Activated naive CD8-positive, alpha-beta T cell treated with anti-CD3 and anti-CD28 coated beads, Interleukin-2, amount 10 ng/mL, durations not matched to agents 7 days and 5 days (primary cell): Measurements from ENCODE around the gene MAD1L1. TPM values are rescaled to one million over a fixed set of nuclear protein-coding genes. Genes with fewer than 3 reads are reported as not detected.
"Not testable (repeated sequence)": the region's sequence is repeated elsewhere in the genome, so short reads cannot be mapped to it uniquely, and the experiment has no call there.

Experiments
- ATAC-seq: fragments of 150-1000 bp; cut with Tn5 transposase; one replicate; pipeline ENCODE4 v1.10.0; 2021; ENCODE audit warnings: low read depth, moderate library complexity
- POLR2A ChIA-PET: fragments of 350-600 bp; sonication (Branson Sonifier 250); formaldehyde crosslinking; loops from one replicate; lab custom pipeline; 2021; ENCODE audit warnings: antibody characterized with exemption; lab: Charles Lee
- DNase-seq: peaks from one replicate; pipeline ENCODE4 v3.0.0; 2021
- H3K27ac Mint-ChIP-seq: one replicate; pipeline ENCODE4 v1.8.0; 2022; ENCODE audit warnings: mild to moderate bottlenecking, mixed read lengths
- H3K27me3 Mint-ChIP-seq: one replicate; pipeline ENCODE4 v1.8.0; 2022; ENCODE audit warnings: mild to moderate bottlenecking, moderate library complexity, mixed read lengths
- H3K36me3 Mint-ChIP-seq: one replicate; pipeline ENCODE4 v1.8.0; 2021; ENCODE audit warnings: mild to moderate bottlenecking, mixed read lengths
- H3K4me1 Mint-ChIP-seq: one replicate; pipeline ENCODE4 v1.8.0; 2021; ENCODE audit warnings: mixed read lengths
- H3K4me3 Mint-ChIP-seq: one replicate; pipeline ENCODE4 v1.8.0; 2022; ENCODE audit warnings: mild to moderate bottlenecking, moderate library complexity, mixed read lengths
- H3K9me3 Mint-ChIP-seq: one replicate; pipeline ENCODE4 v1.8.0; 2021; ENCODE audit warnings: mixed read lengths
- total RNA-seq, 2 experiments: library from RNA; stranded (reverse); gene quantifications; one replicate each; pipeline ENCODE4 v1.2.3, GENCODE V29; 2021

MAD1L1 gene
- total RNA-seq, 2 experiments from 2014 or later: 72.7 to 82.6 TPM

DNA sequence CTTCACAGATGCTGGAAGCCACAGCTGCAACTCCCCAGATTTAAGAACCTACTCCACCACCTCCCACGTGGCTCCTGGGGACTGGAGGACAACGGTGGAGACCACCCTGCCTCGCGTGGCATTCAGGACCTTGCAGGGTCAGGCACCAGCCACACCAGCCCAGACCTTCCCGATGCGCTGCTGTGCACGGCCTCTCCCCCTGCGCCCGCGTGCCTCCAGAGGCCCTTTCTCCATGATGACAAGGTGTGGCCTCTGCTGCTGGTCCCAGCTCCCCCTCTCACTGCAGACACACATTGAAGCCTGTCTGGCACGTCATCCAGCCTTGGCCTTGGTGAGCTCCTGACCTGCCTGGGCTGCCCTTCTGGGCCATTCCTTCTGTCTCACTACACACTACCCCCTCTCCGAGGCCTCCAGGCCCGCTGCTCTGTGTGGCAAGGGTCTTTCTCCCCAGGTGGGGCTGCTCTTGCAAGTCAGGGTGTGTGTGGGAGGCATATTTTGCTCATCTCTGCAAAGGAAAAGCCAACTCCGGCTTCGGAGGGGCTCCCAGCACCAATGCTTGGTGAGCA, 254.8 kb downstream of the MAD1L1 start:
- H3K27ac Mint-ChIP-seq: no peak overlapping the region
- POLR2A ChIA-PET: no interaction called here
- no peaks in the 10 kb centered on the region for H3K9me3 Mint-ChIP-seq
- DNase-seq (peak; percentile 20), ATAC-seq (no peak)
- peaks cover 3% of the 10 kb centered on the region for H3K4me1 Mint-ChIP-seq
- H3K4me3 Mint-ChIP-seq: no peak overlapping the region
- H3K36me3 Mint-ChIP-seq: peaks cover 10% of the 10 kb centered on the region
- H3K27me3 Mint-ChIP-seq: no peaks in the 10 kb centered on the region

DNA sequence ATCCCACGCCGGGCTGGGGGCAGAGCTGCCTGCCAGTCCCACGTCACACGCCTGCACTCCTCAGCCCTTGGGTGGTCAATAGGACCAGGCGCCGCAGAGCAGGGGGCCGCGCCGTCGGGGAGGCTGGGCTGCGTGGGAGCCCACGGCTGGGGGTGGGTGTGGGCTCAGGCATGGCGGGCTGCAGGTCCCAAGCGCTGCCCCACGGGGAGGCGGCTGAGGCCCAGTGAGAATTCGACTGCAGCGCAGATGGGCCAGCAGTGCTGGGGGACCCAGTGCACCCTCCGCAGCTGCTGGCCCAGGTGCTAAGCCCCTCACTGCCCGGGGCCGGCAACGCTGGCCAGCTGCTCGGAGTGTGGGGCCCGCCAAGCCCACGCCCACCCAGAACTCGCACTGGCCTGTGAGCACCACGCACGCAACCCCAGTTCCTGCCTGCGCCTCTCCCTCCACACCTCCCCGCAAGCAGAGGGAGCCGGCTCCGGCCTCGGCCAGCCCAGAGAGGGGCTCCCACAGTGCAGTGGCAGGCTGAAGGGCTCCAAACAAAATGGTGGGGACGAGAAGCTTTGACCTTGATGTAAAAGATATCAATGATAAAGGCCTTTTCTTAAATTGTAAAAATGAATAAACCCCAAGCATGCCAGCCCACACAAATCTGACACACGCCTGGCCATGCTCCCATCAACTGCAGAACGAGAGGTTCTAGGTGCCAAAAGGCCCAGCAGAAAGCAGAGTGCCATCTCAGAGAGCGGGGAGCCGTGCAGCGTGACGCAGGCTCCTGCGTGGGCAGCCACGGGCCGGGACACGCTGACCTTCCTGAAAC, 255.5 kb downstream of the MAD1L1 start:
- Mint-ChIP-seq H3K36me3 (peaks cover 10% of the 10 kb centered on the region), H3K27ac (no peak overlapping the region), H3K4me3 (no peak overlapping the region), H3K4me1 (peaks cover 3% of the 10 kb centered on the region), H3K27me3 (no peaks in the 10 kb centered on the region), H3K9me3 (no peaks in the 10 kb centered on the region)
- ATAC-seq (no peak), DNase-seq (peak; percentile 21)
- POLR2A ChIA-PET: interaction anchor here (0.7 kb wide), 1 partner anchor 97 kb away, joined by 3 read pairs; no protein-coding TSS in a partner anchor

- POLR2A ChIA-PET: interaction anchor here (0.7 kb wide), 1 partner anchor 97 kb away, joined by 3 read pairs; no protein-coding TSS in a partner anchor
- not testable (repeated sequence) for H3K27ac Mint-ChIP-seq, H3K27me3 Mint-ChIP-seq, H3K4me1 Mint-ChIP-seq, ATAC-seq, H3K9me3 Mint-ChIP-seq, H3K4me3 Mint-ChIP-seq
- DNase-seq: peak; percentile 15
- H3K36me3 Mint-ChIP-seq: peaks cover 12% of the 10 kb centered on the region
Measured at GRCh38 chr7:1976521-1976920, 256.2 kb downstream of the MAD1L1 start.

GRCh38 chr7:1975581-1975980, 257.2 kb downstream of the MAD1L1 start:
- no peak overlapping the region for H3K4me3 Mint-ChIP-seq
- peaks cover 2% of the 10 kb centered on the region for H3K27me3 Mint-ChIP-seq
- ATAC-seq (no peak), DNase-seq (peak; percentile 15)
- no peaks in the 10 kb centered on the region for H3K9me3 Mint-ChIP-seq
- POLR2A ChIA-PET: no interaction called here
- H3K27ac Mint-ChIP-seq: no peak overlapping the region
- H3K4me1 Mint-ChIP-seq: peaks cover 3% of the 10 kb centered on the region
- peaks cover 12% of the 10 kb centered on the region for H3K36me3 Mint-ChIP-seq

DNA sequence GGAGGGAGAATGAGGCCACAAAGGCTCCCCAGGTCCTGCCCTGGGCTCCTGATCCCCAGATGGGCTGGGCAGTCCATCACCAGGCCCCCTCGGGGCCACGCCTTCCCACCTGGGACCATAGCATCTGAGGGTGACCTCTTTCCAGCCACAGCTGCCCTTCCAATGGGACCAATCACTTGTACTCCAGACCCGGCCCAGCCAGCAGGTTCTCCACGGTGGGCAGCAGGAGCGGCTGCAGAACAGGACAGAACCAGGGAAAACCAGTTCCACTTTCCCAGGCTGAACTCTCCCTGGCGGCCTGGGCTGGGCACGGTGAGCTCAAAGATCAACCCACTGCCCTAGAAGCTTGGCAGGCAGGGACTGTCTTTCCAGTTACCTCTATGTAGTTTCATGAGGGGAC, 257.6 kb downstream of the MAD1L1 start:
- no peak overlapping the region for H3K4me3 Mint-ChIP-seq
- POLR2A ChIA-PET: no interaction called here
- H3K36me3 Mint-ChIP-seq: peaks cover 12% of the 10 kb centered on the region
- H3K27me3 Mint-ChIP-seq: peaks cover 2% of the 10 kb centered on the region
- DNase-seq (peak; percentile 21), ATAC-seq (no peak)
- no peak overlapping the region for H3K27ac Mint-ChIP-seq
- H3K9me3 Mint-ChIP-seq: no peaks in the 10 kb centered on the region
- H3K4me1 Mint-ChIP-seq: peaks cover 3% of the 10 kb centered on the region

- no peaks in the 10 kb centered on the region for H3K9me3 Mint-ChIP-seq
- H3K4me3 Mint-ChIP-seq: no peak overlapping the region
- peak overlapping the region; percentile 53 for H3K27ac Mint-ChIP-seq
- DNase-seq: no peak
- H3K36me3 Mint-ChIP-seq: peaks cover 12% of the 10 kb centered on the region
- ATAC-seq: no peak
- POLR2A ChIA-PET: no interaction called here
- H3K4me1 Mint-ChIP-seq: peaks cover 6% of the 10 kb centered on the region
- H3K27me3 Mint-ChIP-seq: peaks cover 2% of the 10 kb centered on the region
Measured at GRCh38 chr7:1974290-1975101, 258.2 kb downstream of the MAD1L1 start.

DNA sequence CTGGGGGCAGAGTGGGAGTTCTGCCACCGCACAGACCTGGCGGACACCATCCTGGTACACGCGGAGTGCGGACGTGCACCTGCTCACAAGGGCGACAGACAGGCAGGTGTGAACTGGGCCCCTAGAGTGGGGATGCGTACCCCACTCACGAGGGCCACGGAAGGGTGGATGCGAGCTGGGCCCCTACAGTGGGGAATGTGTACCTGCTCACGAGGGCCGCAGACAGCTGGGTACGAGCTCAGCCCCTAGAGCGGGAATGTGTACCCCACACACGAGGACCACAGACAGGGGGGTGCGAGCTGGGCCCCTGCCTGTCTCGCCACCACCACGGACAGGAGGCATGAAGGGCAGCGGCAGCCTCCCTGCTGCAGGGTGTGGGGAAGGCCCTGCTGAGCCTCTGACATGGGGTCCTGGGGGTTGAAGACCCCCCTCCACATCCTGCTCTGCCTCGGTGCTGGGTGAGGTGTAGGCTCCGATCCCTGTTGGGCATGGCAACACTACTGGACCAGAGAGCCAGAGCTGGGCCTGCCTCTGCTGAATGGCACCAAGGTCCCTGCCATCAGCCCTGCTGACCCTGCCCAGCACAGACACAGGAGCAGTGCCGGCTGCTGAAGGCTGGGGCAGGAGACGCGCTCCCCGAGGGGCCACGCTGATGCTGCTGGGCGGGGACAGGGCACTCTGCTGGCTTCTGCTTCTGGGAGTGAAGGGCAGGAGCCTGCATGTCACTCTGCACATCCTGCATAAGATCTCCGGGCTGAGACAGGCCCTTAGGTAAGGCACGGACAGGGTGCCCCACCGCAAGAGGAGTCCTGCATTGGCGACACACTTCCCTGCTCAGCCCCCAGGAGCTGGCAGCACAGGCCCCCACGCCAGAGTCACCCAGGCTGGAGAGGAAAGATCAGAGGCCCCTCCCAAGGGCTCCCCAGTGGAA, 259.2 kb downstream of the MAD1L1 start:
- no peak for ATAC-seq
- no peak overlapping the region for H3K27ac Mint-ChIP-seq
- peak; percentile 23 for DNase-seq
- H3K36me3 Mint-ChIP-seq: peaks cover 13% of the 10 kb centered on the region
- peaks cover 2% of the 10 kb centered on the region for H3K27me3 Mint-ChIP-seq
- no peaks in the 10 kb centered on the region for H3K9me3 Mint-ChIP-seq
- POLR2A ChIA-PET: no interaction called here
- H3K4me1 Mint-ChIP-seq: peaks cover 8% of the 10 kb centered on the region
- no peak overlapping the region for H3K4me3 Mint-ChIP-seq

DNA sequence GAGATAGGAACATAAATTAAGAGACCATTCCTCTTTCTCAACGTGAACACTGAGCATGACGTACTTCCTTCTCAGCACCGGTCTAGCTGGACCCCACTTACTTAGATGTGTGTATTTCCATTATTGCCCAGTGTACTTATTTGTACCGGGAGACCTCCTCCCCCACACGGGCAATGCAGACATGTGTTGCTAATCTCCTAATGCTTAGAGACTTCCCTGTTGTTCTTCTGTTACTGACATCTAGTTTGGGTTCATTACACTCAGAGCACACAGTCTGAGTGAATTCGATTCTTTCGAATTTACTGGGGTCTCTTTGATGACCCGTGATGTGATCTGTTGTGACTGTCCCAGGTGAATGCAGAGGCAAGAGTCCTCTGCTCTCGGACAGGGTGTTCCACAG, 260.0 kb downstream of the MAD1L1 start:
- DNase-seq (no peak), ATAC-seq (no peak)
- POLR2A ChIA-PET: no interaction called here
- H3K9me3 Mint-ChIP-seq: no peaks in the 10 kb centered on the region
- no peak overlapping the region for H3K4me3 Mint-ChIP-seq
- peaks cover 8% of the 10 kb centered on the region for H3K4me1 Mint-ChIP-seq
- no peak overlapping the region for H3K27ac Mint-ChIP-seq
- H3K27me3 Mint-ChIP-seq: peaks cover 2% of the 10 kb centered on the region
- peaks cover 15% of the 10 kb centered on the region for H3K36me3 Mint-ChIP-seq

DNA sequence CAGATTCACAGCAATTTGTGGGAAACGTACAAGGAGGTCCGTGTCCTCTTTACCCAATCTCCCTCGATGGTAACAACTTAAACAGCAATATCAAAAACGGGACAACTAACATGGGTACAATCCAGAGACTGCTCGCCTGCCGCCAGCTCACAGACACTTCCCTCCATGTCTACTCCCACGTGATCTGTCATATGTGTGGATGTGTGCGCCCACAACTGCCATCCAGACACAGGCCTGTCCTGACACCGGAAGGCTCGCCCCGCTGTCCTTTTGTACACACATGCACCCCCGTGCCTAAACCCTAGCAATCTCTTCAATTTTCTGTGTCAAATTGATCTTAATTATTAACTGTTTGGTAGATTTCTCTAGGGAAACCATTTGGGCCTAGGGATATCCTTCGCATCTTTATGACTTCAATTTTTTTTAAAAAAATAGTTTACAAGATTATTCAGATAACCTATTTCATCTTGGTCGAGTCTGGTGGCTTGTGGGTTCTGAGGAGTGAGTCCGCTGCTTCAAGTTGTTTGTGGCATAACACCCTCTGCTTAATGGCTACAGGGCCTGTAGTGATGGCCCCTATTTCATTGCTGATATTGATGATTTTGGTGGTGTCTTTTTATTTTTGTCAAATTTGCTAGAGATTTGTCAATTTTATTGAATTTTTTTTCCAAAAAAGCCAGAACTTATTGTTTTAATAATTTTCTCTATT, 260.6 kb downstream of the MAD1L1 start:
- Mint-ChIP-seq H3K4me1 (peaks cover 8% of the 10 kb centered on the region), H3K27me3 (peaks cover 2% of the 10 kb centered on the region), H3K36me3 (peaks cover 18% of the 10 kb centered on the region), H3K9me3 (no peaks in the 10 kb centered on the region), H3K4me3 (no peak overlapping the region), H3K27ac (no peak overlapping the region)
- ATAC-seq (no peak), DNase-seq (peak; percentile 5)
- POLR2A ChIA-PET: no interaction called here

GRCh38 chr7:1970895-1971294, 261.9 kb downstream of the MAD1L1 start:
- H3K27me3 Mint-ChIP-seq: peaks cover 2% of the 10 kb centered on the region
- ATAC-seq: no peak
- DNase-seq: peak; percentile 17
- no peaks in the 10 kb centered on the region for H3K9me3 Mint-ChIP-seq
- H3K27ac Mint-ChIP-seq: no peak overlapping the region
- POLR2A ChIA-PET: no interaction called here
- no peak overlapping the region for H3K4me3 Mint-ChIP-seq
- peaks cover 7% of the 10 kb centered on the region for H3K4me1 Mint-ChIP-seq
- peaks cover 17% of the 10 kb centered on the region for H3K36me3 Mint-ChIP-seq

DNA sequence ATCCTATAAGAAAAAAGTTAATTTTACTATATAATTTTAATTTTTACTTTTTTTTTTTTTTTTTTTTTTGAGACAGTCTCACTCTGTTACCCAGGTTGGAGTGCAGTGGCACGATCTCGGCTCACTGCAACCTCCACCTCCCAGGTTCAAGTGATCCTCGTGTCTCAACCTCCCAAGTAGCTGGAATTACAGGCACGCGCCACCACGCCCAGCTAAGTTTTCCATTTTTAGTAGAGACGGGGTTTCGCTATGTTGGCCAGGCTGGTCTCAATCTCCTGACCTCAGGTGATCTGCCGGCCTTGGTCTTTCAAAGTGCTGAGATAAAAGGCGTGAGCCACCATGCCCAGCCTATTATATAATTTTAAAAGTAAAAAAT, 262.5 kb downstream of the MAD1L1 start:
- H3K9me3 Mint-ChIP-seq, H3K27me3 Mint-ChIP-seq, POLR2A ChIA-PET, ATAC-seq, H3K4me3 Mint-ChIP-seq, H3K27ac Mint-ChIP-seq, H3K4me1 Mint-ChIP-seq: not testable (repeated sequence)
- peaks cover 17% of the 10 kb centered on the region for H3K36me3 Mint-ChIP-seq
- DNase-seq: peak; percentile 15
